DOHH2 (cell line): ENCODE data around the gene TGOLN2.

Source experiments
- H3F3A ChIP-seq: fragments of 200-600 bp; sonication (generic), shearing (Covaris generic); 2 replicates; pipeline ENCODE4 v1.6.0; 2016; ENCODE audit warnings: antibody characterized with exemption, mild to moderate bottlenecking; ENCODE audit not compliant: control insufficient read depth, insufficient read depth
- H3K27ac ChIP-seq: fragments of 200-600 bp; sonication (generic); 2 replicates; pipeline ENCODE4 v1.5.1; 2014; ENCODE audit warnings: low read depth, mild to moderate bottlenecking, low read length, moderate library complexity
- H3K27me3 ChIP-seq: fragments of 200-600 bp; sonication (generic); 2 replicates; pipeline ENCODE4 v1.6.1; 2014; ENCODE audit warnings: mild to moderate bottlenecking, low read length, mixed read lengths; ENCODE audit not compliant: control insufficient read depth
- H3K36me3 ChIP-seq: fragments of 200-600 bp; sonication (generic); 2 replicates; pipeline ENCODE4 v1.6.1; 2014; ENCODE audit warnings: mild to moderate bottlenecking, low read length, moderate library complexity, mixed read lengths; ENCODE audit not compliant: control insufficient read depth
- H3K4me1 ChIP-seq: fragments of 200-600 bp; sonication (generic); 2 replicates; pipeline ENCODE4 v1.6.1; 2014; ENCODE audit warnings: mild to moderate bottlenecking, low read length, mixed read lengths; ENCODE audit not compliant: control insufficient read depth
- H3K4me2 ChIP-seq: fragments of 200-600 bp; sonication (generic); 2 replicates; pipeline ENCODE4 v1.6.0; 2014; ENCODE audit warnings: mild to moderate bottlenecking, low read length, moderate library complexity
- H3K4me3 ChIP-seq: fragments of 200-600 bp; sonication (generic); 2 replicates; pipeline ENCODE4 v1.5.1; 2014; ENCODE audit warnings: mild to moderate bottlenecking, low read length, mixed read lengths
- H3K79me2 ChIP-seq: fragments of 200-600 bp; sonication (generic); 2 replicates; pipeline ENCODE4 v1.6.1; 2014; ENCODE audit warnings: mild to moderate bottlenecking, low read length, mixed read lengths; ENCODE audit not compliant: control insufficient read depth
- H3K9me2 ChIP-seq: fragments of 200-600 bp; sonication (generic); replicated peaks from 2 replicates; pipeline ENCODE4 v1.6.1; 2014; ENCODE audit warnings: mild to moderate bottlenecking, low read length, mixed read lengths; ENCODE audit not compliant: control insufficient read depth
- H3K9me3 ChIP-seq: fragments of 200-600 bp; sonication (generic); 2 replicates; pipeline ENCODE4 v1.6.1; 2014; ENCODE audit warnings: antibody characterized with exemption, low read length, mixed read lengths; ENCODE audit not compliant: control insufficient read depth, insufficient read depth
- H4K20me1 ChIP-seq: fragments of 200-600 bp; sonication (generic); 2 replicates; pipeline ENCODE4 v1.6.0; 2014; ENCODE audit warnings: low read depth, mild to moderate bottlenecking, antibody characterized with exemption, low read length, moderate library complexity; ENCODE audit not compliant: control insufficient read depth, insufficient read depth
- EZH2phosphoT487 ChIP-seq: fragments of 200-600 bp; sonication (generic); IDR thresholded peaks from 2 replicates; pipeline ENCODE4 v1.6.1; 2017; ENCODE audit warnings: borderline replicate concordance, mild to moderate bottlenecking, antibody characterized with exemption, low read length, moderate library complexity, mixed read lengths
- TF ChIP-seq, protein P1 (sequence below): fragments of 200-600 bp; sonication (generic); IDR thresholded peaks from one replicate; pipeline ENCODE4 v1.5.1; 2014; ENCODE audit warnings: antibody characterized with exemption, mild to moderate bottlenecking, low read depth, low read length; ENCODE audit not compliant: poor library complexity, severe bottlenecking

TGOLN2 gene

GRCh38 chr2:85342156-85342555 lies 14.4 kb upstream of the TGOLN2 start:
- no peaks in the 10 kb centered on the region for H3K4me1 ChIP-seq
- no peak overlapping the region for H3K27ac ChIP-seq
- no peak overlapping the region for H3K4me2 ChIP-seq
- H3K9me3 ChIP-seq, result no peaks in the 10 kb centered on the region
- H4K20me1 ChIP-seq, result no peaks in the 10 kb centered on the region
- no peak overlapping the region for H3K4me3 ChIP-seq
- no peaks in the 10 kb centered on the region for H3F3A ChIP-seq
- peaks cover 12% of the 10 kb centered on the region; the same call in 1 of the 2 replicates for H3K27me3 ChIP-seq
- no peaks in the 10 kb centered on the region for H3K9me2 ChIP-seq
- H3K36me3 ChIP-seq, result no peaks in the 10 kb centered on the region; the same call in 1 of the 2 replicates
- no peaks in the 10 kb centered on the region for H3K79me2 ChIP-seq
- TF ChIP-seq, protein P1, sequence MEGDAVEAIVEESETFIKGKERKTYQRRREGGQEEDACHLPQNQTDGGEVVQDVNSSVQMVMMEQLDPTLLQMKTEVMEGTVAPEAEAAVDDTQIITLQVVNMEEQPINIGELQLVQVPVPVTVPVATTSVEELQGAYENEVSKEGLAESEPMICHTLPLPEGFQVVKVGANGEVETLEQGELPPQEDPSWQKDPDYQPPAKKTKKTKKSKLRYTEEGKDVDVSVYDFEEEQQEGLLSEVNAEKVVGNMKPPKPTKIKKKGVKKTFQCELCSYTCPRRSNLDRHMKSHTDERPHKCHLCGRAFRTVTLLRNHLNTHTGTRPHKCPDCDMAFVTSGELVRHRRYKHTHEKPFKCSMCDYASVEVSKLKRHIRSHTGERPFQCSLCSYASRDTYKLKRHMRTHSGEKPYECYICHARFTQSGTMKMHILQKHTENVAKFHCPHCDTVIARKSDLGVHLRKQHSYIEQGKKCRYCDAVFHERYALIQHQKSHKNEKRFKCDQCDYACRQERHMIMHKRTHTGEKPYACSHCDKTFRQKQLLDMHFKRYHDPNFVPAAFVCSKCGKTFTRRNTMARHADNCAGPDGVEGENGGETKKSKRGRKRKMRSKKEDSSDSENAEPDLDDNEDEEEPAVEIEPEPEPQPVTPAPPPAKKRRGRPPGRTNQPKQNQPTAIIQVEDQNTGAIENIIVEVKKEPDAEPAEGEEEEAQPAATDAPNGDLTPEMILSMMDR, result no peak
- no peak for TF ChIP-seq EZH2phosphoT487

DNA sequence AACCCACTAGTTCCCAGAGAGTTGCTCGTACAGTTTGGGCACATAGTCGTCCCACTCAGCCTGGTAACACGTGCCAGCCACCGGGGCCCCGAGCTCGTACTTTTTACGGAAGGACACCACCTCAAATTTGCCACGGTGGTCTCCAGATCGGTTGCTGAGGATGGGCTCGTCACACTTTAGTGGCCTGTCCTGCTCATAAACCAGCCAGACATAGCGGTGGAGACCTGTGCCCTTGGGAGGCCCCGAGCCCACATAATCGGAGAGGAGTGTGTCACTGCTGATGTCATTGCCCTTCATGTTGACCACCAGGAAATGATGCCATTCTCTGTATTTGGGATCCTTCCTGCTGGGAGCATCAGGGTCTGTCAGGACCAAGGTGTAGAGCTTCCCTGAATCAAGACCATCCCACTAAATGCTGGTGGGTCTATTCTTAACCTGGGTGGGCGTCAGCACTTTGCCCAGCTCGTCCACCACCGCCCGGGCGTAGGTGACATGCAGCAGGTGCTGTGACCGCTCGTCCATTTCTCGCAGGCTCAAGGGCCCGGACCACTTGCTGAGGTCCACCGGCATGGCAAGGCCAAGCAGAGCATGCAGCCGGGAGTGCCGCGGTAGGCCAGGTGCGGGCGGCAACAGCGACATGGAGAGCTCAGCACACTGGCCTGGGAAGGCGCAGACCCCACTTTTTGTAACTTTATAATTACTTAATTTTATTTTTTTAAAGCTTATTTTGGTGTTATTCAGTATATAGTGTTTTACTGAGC lies 13.7 kb upstream of the TGOLN2 start:
- Histone ChIP-seq H3K4me2 (no peak overlapping the region), H3K36me3 (no peaks in the 10 kb centered on the region; the same call in 1 of the 2 replicates)

GRCh38 chr2:85340034-85340892 lies 12.5 kb upstream of the TGOLN2 start:
- Histone ChIP-seq H3K4me3 (no peak overlapping the region), H3K36me3 (no peaks in the 10 kb centered on the region; the same call in 1 of the 2 replicates), H3K9me2 (no peaks in the 10 kb centered on the region), H3K9me3 (no peaks in the 10 kb centered on the region), H3K79me2 (no peaks in the 10 kb centered on the region), H3K27ac (no peak overlapping the region), H3K4me2 (no peak overlapping the region), H3K27me3 (peaks cover 12% of the 10 kb centered on the region; the same call in 1 of the 2 replicates), H3F3A (no peaks in the 10 kb centered on the region), H3K4me1 (no peaks in the 10 kb centered on the region), H4K20me1 (no peaks in the 10 kb centered on the region)
- TF ChIP-seq EZH2phosphoT487, result no peak
- TF ChIP-seq, protein P1, result no peak

More for the DNA sequence above, 13.7 kb upstream of the TGOLN2 start:
- Histone ChIP-seq H3K9me3 (no peaks in the 10 kb centered on the region), H3K4me3 (no peak overlapping the region), H3K27me3 (peaks cover 12% of the 10 kb centered on the region; the same call in 1 of the 2 replicates), H3K9me2 (no peaks in the 10 kb centered on the region), H3K4me1 (no peaks in the 10 kb centered on the region), H3F3A (no peaks in the 10 kb centered on the region), H3K79me2 (no peaks in the 10 kb centered on the region), H3K27ac (no peak overlapping the region), H4K20me1 (no peaks in the 10 kb centered on the region)
- TF ChIP-seq, protein P1, result no peak
- no peak for TF ChIP-seq EZH2phosphoT487
